IMR-90 (cell line): ENCODE measurements around the gene IMP3.
"Not testable (repeated sequence)": the region's sequence is repeated elsewhere in the genome, so short reads cannot be mapped to it uniquely, and the experiment has no call there.

ENCODE experiments used
- BHLHE40 ChIP-seq: fragments of 150-350 bp; IDR thresholded peaks from 2 replicates; pipeline ENCODE4 v1.6.1; 2016; ENCODE audit warnings: mild to moderate bottlenecking, low read depth, low read length
- CTCF ChIP-seq: conservative IDR thresholded peaks from 2 replicates; pipeline ENCODE4 v1.5.1; 2012; ENCODE audit warnings: mild to moderate bottlenecking, low read depth, low read length, improper control_type of control experiment
- MAFK ChIP-seq: IDR thresholded peaks from 2 replicates; pipeline ENCODE4 v1.6.1; 2012; ENCODE audit warnings: low read depth, low read length, improper control_type of control experiment
- POLR2A ChIP-seq: IDR thresholded peaks from 2 replicates; pipeline ENCODE4 v1.6.1; 2012; ENCODE audit warnings: mild to moderate bottlenecking, low read depth, low read length
- RFX5 ChIP-seq: IDR thresholded peaks from 2 replicates; pipeline ENCODE4 v1.8.0; 2012; ENCODE audit warnings: low read depth, mild to moderate bottlenecking, low read length, moderate library complexity
- USF2 ChIP-seq: fragments of 150-350 bp; IDR thresholded peaks from 2 replicates; pipeline ENCODE4 v1.6.1; 2017; ENCODE audit warnings: mild to moderate bottlenecking, antibody characterized with exemption, low read length, low read depth

- TF ChIP-seq CTCF, USF2, MAFK, BHLHE40, POLR2A, RFX5: not testable (repeated sequence)
Observed at GRCh38 chr15:75678324-75678690, 38.3 kb upstream of the IMP3 start.
